Gastroesophageal sphincter (tissue), 4 donors: Measurements from ENCODE around the gene TMEM178B. TPM values are rescaled to one million over a fixed set of nuclear protein-coding genes. Genes with fewer than 3 reads are reported as not detected.
"Not testable (repeated sequence)": the region's sequence is repeated elsewhere in the genome, so short reads cannot be mapped to it uniquely, and the experiment has no call there.

Experiments
- ATAC-seq: fragments of 150-250 bp; one replicate; pipeline ENCODE4 v1.9.1; 2016; ENCODE audit warnings: mild to moderate bottlenecking, moderate library complexity
- H3K27ac ChIP-seq, 4 donors: fragments of 200-600 bp; sonication (generic) in 3 of 4; 1 replicate in 3 of 4; 2 replicates in 1 of 4; pipeline ENCODE4 v1.5.1; 2016 to 2019
- H3K27me3 ChIP-seq: fragments of 200-600 bp; sonication (generic); one replicate; pipeline ENCODE4 v1.5.1; 2019
- H3K36me3 ChIP-seq, 2 donors: fragments of 200-600 bp; sonication (generic); one replicate each; pipeline ENCODE4 v1.5.1; 2019; ENCODE audit warnings: control low read depth in 1 of 2
- H3K4me1 ChIP-seq, 3 donors: fragments of 200-600 bp; sonication (generic); 1 replicate in 2 of 3; 2 replicates in 1 of 3; pipeline ENCODE4 v1.5.1; 2016 to 2019; ENCODE audit warnings: control low read depth in 2 of 3
- H3K4me3 ChIP-seq, 2 donors: fragments of 200-600 bp; sonication (generic); one replicate each; pipeline ENCODE4 v1.5.1; 2019; ENCODE audit warnings: mild to moderate bottlenecking in 1 of 2, moderate library complexity in 1 of 2
- H3K9me3 ChIP-seq, 3 donors: fragments of 200-600 bp; sonication (generic); one replicate each; pipeline ENCODE4 v1.5.1; 2017 to 2019; ENCODE audit warnings: control low read depth in 2 of 3
- CTCF ChIP-seq, 4 experiments: fragments of 200-600 bp in 2 of 4; fragments of 450-650 bp in 2 of 4; sonication (generic) in 1 of 4; IDR thresholded peaks; one replicate each; pipeline ENCODE4 v1.5.1; 2017 to 2019; ENCODE audit warnings: antibody characterized with exemption in 4 of 4, mild to moderate bottlenecking in 2 of 4, moderate library complexity in 2 of 4
- EP300 ChIP-seq: sonication (generic); formaldehyde crosslinking; IDR thresholded peaks from one replicate; pipeline ENCODE4 v1.6.1; 2017; ENCODE audit warnings: antibody characterized with exemption, mild to moderate bottlenecking
- POLR2A ChIP-seq, 2 donors: fragments of 450-650 bp; IDR thresholded peaks; one replicate each; pipeline ENCODE4 v1.6.1; 2017; ENCODE audit warnings: antibody characterized with exemption in 2 of 2, mild to moderate bottlenecking in 2 of 2, moderate library complexity in 1 of 2
- POLR2AphosphoS5 ChIP-seq: sonication (generic); formaldehyde crosslinking; IDR thresholded peaks from one replicate; pipeline ENCODE4 v1.6.1; 2017; ENCODE audit warnings: antibody characterized with exemption
- WGBS, 2 donors: methylation state at CpG; one replicate each; pipeline ENCODE4 v1.1.5; 2018; ENCODE audit warnings: low coverage in 1 of 2; 5-methylcytosine and 5-hydroxymethylcytosine counted together
- total RNA-seq, 4 donors: library from RNA; depleted of rRNA; stranded (reverse); fragments of >200 nt; gene quantifications; one replicate each; pipeline ENCODE4 v1.1.0, GENCODE V29; 2016

The TMEM178B gene
- total RNA-seq, 4 donors from 2014 or later, result 0.62 to 1.4 (median 1.0) TPM

GRCh38 chr7:141397236-141398163 is 323.6 kb downstream of the TMEM178B start:
- TF ChIP-seq EP300, result no peak
- no peak for TF ChIP-seq POLR2AphosphoS5
- TF ChIP-seq POLR2A (IDR thresholded peaks at IDR 0.05), result no peak
- no peak for TF ChIP-seq CTCF (IDR thresholded peaks at IDR 0.05)

GRCh38 chr7:141400356-141400755 is 326.5 kb downstream of the TMEM178B start:
- Histone ChIP-seq H3K4me3 (no peak overlapping the region), H3K36me3 (no peaks in the 10 kb centered on the region), H3K4me1 (no peaks in the 10 kb centered on the region), H3K27me3 (peaks cover 13% of the 10 kb centered on the region), H3K27ac (no peak overlapping the region), H3K9me3 (no peaks in the 10 kb centered on the region)
- no peak for ATAC-seq
- TF ChIP-seq POLR2A (IDR thresholded peaks at IDR 0.05), result no peak
- WGBS, 2 donors, result 71% methylated on average over 1 of the region's 2 CpGs; no CpG with 5 or more reads in 1 of the 2 donors

More at GRCh38 chr7:141397236-141398163, 323.6 kb downstream of the TMEM178B start:
- ATAC-seq, result no peak
- 68% methylated on average over 2 of the region's 7 CpGs; no CpG with 5 or more reads in 1 of the 2 donors for WGBS, 2 donors
- Histone ChIP-seq H3K4me3 (no peak overlapping the region), H3K27ac (no peak overlapping the region), H3K27me3 (peaks cover 13% of the 10 kb centered on the region), H3K9me3 (no peaks in the 10 kb centered on the region), H3K36me3 (no peaks in the 10 kb centered on the region), H3K4me1 (no peaks in the 10 kb centered on the region)

- Histone ChIP-seq H3K27ac (no peak overlapping the region), H3K36me3 (no peaks in the 10 kb centered on the region), H3K9me3 (no peaks in the 10 kb centered on the region), H3K27me3 (peaks cover 12% of the 10 kb centered on the region), H3K4me1 (no peaks in the 10 kb centered on the region), H3K4me3 (no peak overlapping the region)
- ATAC-seq, result no peak
- TF ChIP-seq CTCF (IDR thresholded peaks at IDR 0.05) (no peak), POLR2AphosphoS5 (no peak), EP300 (no peak), POLR2A (IDR thresholded peaks at IDR 0.05) (no peak)
- 63% methylated on average over 6 of the region's 9 CpGs; no CpG with 5 or more reads in 1 of the 2 donors for WGBS, 2 donors
Observed at GRCh38 chr7:141402277-141402996, 328.6 kb downstream of the TMEM178B start.

GRCh38 chr7:141403846-141404245 is 330.0 kb downstream of the TMEM178B start:
- ATAC-seq, H3K27ac ChIP-seq, H3K27me3 ChIP-seq, H3K9me3 ChIP-seq, H3K4me3 ChIP-seq, H3K4me1 ChIP-seq, H3K36me3 ChIP-seq: not testable (repeated sequence)
- whole genome bisulfite sequencing, 2 donors, result 96% methylated on average over 10 of the region's 11 CpGs; no CpG with 5 or more reads in 1 of the 2 donors

- no peak for ATAC-seq
- no peak overlapping the region for H3K27ac ChIP-seq
- no peaks in the 10 kb centered on the region for H3K9me3 ChIP-seq
- H3K4me3 ChIP-seq, result no peak overlapping the region
- peaks cover 13% of the 10 kb centered on the region for H3K27me3 ChIP-seq
- TF ChIP-seq CTCF (IDR thresholded peaks at IDR 0.05) (no peak), EP300 (no peak), POLR2A (IDR thresholded peaks at IDR 0.05) (no peak), POLR2AphosphoS5 (no peak)
- H3K4me1 ChIP-seq, result no peaks in the 10 kb centered on the region
- H3K36me3 ChIP-seq, result no peaks in the 10 kb centered on the region
Observed at GRCh38 chr7:141406347-141406746, 332.5 kb downstream of the TMEM178B start.
